Measurements from ENCODE around the gene NDOR1.

Gene NDOR1

DNA sequence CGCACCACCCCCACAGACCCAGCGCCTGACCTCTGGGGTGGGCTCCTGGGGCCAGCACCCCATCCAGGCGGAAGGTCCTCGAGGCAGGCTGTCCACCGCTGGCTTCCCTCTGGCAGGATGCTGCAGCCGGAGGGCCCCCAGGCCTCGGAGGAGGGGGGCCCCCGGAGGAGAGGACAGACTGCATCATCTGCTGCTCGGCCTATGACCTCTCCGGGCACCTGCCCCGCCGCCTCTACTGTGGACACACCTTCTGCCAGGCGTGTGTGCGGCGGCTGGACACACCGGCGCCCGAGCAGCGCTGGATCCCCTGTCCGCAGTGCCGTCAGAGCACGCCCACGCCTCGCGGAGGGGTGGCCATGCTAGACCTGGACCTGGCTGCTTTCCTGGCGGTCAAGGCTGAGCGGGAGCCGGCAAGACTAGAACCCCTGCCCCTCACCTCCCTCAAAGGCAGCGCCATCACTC is 23.0 kb downstream of the NDOR1 start:
- 91 to 94% methylated on average over 29 of the region's 29 CpGs for WGBS, 2 experiments
- Histone ChIP-seq H3K27me3 (ENCODE audit: control insufficient read depth, insufficient read depth, low read length, poor library complexity, severe bottlenecking) (no peaks in the 10 kb centered on the region), H3K4me3 (ENCODE audit: insufficient read depth, low read depth, low read length) (no peak overlapping the region), H3K36me3 (ENCODE audit: control insufficient read depth, insufficient read depth, low read length) (no peaks in the 10 kb centered on the region), H3K27ac (ENCODE audit: insufficient read depth, low read depth, low read length, poor library complexity, severe bottlenecking) (no peak overlapping the region), H3K4me1 (ENCODE audit: control insufficient read depth, insufficient read depth, low read length) (no peaks in the 10 kb centered on the region), H3K9me3 (ENCODE audit: control insufficient read depth, low read length) (no peaks in the 10 kb centered on the region)

DNA sequence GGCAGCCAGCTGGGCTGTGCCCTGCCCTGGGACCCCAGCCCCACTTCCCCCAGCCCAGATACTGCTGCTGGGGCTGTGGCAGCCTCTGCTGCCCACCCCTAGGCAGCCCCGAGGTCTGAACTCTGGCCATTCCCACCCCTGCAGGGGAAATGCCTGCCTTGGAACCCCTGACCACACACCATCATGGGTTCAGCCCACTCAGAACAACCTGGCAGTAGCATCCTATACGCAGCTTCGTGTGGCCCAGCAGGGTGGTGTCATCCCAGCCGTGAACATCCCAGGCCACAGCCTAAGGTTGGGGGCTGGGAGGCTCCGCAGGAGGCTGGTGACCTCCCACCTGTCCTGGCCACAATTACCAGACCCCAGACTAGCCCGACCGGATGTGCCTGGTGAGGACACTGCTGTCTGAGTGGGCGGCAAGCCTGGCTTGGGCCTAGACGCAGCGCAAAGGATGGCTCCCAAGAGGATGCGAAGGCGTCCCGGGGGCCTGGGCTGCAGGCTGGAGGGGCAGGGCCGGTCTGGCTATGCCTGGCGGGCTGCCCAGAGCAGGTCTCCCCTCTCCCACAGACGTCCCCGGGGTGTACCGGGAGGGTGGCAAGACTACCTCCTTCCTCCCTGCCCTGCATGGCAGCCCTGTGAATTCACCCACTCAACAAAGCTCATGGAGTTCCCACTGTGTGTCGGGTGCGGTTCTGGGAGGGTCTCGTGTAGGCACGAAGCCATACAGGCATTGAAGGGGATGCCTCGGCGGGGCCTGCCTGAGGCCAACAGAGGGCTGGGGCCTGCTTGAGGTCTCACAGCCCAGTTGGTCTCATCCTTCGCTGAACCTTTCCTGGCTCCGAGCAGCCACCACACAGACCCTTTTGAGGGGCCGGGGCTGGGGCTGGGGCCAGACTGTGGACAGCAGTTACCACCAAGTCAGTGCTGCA is 23.7 kb downstream of the NDOR1 start:
- Histone ChIP-seq H3K27me3 (ENCODE audit: control insufficient read depth, insufficient read depth, low read length, poor library complexity, severe bottlenecking) (no peaks in the 10 kb centered on the region), H3K4me1 (ENCODE audit: control insufficient read depth, insufficient read depth, low read length) (no peaks in the 10 kb centered on the region), H3K36me3 (ENCODE audit: control insufficient read depth, insufficient read depth, low read length) (no peaks in the 10 kb centered on the region), H3K27ac (ENCODE audit: insufficient read depth, low read depth, low read length, poor library complexity, severe bottlenecking) (no peak overlapping the region), H3K4me3 (ENCODE audit: insufficient read depth, low read depth, low read length) (no peak overlapping the region), H3K9me3 (ENCODE audit: control insufficient read depth, low read length) (no peaks in the 10 kb centered on the region)
- 90% methylated on average over 27 of the region's 27 CpGs for WGBS, 2 experiments

DNA sequence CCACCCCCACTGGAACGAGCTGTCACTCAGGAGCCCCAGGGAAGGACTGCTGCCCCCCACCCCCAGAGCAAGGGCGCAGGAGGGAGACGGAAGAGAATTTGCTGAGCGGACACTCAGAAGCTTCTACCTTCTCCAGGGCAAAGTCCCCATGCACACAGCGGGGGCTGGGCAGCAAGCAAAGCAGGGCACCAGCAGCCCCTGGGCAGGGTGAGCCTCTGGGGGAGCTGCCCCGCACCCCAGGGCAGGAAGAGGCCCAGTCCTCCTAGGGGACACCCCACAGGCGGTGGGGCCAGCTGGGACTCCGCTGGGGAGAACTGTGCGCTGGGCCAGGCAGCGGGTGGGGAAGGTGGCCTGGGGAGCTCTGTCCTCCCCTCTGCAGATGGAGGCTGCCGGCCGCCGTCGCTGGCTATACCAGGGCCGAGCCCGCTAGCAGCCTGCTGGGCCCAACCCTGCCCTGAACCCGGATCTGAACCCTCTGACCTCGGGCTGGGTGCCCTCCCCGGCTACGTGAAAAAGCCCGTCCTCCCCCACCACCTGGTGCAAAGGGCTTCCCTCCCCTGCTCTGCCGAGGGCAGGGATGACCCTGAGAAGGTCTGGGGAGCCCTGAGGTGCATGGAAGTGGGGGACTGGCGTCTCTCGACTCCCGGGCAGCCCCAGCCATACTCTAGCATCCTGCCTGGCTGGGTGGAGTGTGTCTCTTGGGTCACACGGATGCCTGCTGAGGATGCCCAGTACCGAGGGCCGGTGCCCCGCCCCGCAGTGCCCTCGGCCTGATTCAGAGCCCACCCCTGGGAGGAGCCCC is 24.6 kb downstream of the NDOR1 start:
- WGBS, 2 experiments = 84 to 85% methylated on average over 31 of the region's 31 CpGs
- Histone ChIP-seq H3K4me1 (ENCODE audit: control insufficient read depth, insufficient read depth, low read length) (no peaks in the 10 kb centered on the region), H3K27ac (ENCODE audit: insufficient read depth, low read depth, low read length, poor library complexity, severe bottlenecking) (no peak overlapping the region), H3K9me3 (ENCODE audit: control insufficient read depth, low read length) (no peaks in the 10 kb centered on the region), H3K27me3 (ENCODE audit: control insufficient read depth, insufficient read depth, low read length, poor library complexity, severe bottlenecking) (no peaks in the 10 kb centered on the region), H3K36me3 (ENCODE audit: control insufficient read depth, insufficient read depth, low read length) (no peaks in the 10 kb centered on the region), H3K4me3 (ENCODE audit: insufficient read depth, low read depth, low read length) (no peak overlapping the region)

DNA sequence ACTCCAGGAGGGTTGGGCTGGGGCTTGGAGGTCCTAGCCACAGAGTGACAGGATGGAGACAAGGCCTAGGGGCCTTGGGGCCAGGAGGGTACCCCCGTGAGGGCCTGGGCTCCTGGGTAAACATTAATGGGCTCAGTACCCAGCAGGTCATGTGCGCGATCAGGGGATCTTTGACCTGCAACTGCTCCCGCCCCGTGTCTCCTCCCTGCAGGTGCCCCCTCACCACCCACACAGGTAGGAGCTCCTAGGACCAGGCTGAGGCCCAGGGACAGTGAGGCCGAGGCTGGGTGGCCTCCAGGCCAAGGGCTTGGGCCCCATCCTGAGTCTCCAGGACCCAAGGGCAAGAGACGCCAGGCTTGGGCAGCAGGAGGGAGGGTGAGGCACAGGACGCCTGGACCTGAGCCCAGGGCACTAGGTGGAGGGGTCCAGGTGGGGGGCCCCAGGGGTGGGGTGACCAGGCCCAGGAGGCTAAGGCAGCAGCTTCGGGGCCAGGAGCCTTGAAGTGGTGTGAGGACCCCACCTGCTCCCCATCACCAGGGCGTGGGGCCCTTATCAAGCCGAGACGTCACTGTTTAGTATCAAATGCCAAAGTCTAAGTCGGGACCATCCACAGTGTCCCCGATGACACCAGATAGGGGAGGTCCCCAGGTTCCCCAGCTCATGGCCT is 25.3 kb downstream of the NDOR1 start, which contains the start of gene SLC34A3:
Gene SLC34A3, plus strand, starts transcription at position 197 of the 667 bp plus-strand sequence. CDS start 802 bp downstream, outside the sequence.
- WGBS, 2 experiments = 86 to 89% methylated on average over 14 of the region's 14 CpGs
- Histone ChIP-seq H3K4me1 (ENCODE audit: control insufficient read depth, insufficient read depth, low read length) (no peaks in the 10 kb centered on the region), H3K27me3 (ENCODE audit: control insufficient read depth, insufficient read depth, low read length, poor library complexity, severe bottlenecking) (no peaks in the 10 kb centered on the region), H3K36me3 (ENCODE audit: control insufficient read depth, insufficient read depth, low read length) (no peaks in the 10 kb centered on the region), H3K9me3 (ENCODE audit: control insufficient read depth, low read length) (no peaks in the 10 kb centered on the region), H3K4me3 (ENCODE audit: insufficient read depth, low read depth, low read length) (no peak within 1 kb of the TSS), H3K27ac (ENCODE audit: insufficient read depth, low read depth, low read length, poor library complexity, severe bottlenecking) (no peak within 1 kb of the TSS)

DNA sequence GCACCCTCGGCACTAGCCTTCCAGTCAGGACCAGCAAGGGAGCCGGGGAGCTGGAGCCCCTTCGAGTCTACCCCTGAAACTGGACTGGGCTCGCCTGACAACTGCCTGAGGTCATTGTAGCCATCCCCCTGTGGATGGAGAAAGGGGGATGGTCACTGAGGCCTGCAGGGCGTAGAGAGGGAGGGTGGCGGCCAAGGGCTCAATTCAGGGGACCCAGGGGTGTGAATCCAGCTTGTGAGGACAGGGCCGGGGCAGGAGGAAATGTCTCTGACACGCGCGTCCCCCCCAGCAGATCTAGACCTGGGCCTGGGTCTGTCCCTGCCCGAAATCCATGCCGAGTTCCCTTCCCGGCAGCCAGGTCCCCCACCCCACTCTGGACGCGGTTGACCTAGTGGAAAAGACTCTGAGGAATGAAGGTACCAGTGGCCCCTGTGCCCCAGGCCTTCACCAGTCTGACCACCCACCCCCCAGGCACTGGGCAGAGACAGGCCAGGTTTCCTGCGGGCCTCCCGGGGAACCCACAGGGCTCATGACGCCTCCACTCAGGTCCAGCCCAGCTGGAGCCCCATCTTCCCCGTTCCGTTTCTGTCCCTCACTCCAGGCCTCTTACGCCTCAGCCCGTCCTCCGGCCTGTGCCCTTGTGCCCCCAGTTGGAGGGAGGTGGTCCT is 26.0 kb downstream of the NDOR1 start:
- Histone ChIP-seq H3K27me3 (ENCODE audit: control insufficient read depth, insufficient read depth, low read length, poor library complexity, severe bottlenecking) (no peaks in the 10 kb centered on the region), H3K36me3 (ENCODE audit: control insufficient read depth, insufficient read depth, low read length) (no peaks in the 10 kb centered on the region), H3K9me3 (ENCODE audit: control insufficient read depth, low read length) (no peaks in the 10 kb centered on the region), H3K4me3 (ENCODE audit: insufficient read depth, low read depth, low read length) (no peak overlapping the region), H3K27ac (ENCODE audit: insufficient read depth, low read depth, low read length, poor library complexity, severe bottlenecking) (no peak overlapping the region), H3K4me1 (ENCODE audit: control insufficient read depth, insufficient read depth, low read length) (peaks cover 4% of the 10 kb centered on the region)
- 91 to 92% methylated on average over 23 of the region's 23 CpGs for WGBS, 2 experiments

DNA sequence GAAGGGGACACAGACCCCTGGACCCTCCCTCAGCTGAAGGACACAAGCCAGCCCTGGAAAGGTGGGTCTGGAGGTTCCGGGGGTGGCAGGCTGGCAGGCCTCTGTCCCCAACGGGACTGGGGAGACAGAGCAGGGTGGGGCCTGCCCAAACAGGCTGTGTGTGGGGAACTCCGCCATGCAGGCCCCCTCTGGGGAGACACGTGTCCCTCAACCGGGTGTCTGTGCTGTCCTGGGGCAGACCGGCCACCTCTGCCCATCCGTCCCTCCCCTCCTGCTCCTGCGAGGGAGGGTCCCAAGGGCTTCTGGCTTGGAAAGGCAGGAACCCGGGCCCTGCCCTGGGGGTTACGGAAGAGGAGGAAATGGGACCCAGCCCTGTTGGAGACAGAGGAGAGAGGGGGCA is 26.6 kb downstream of the NDOR1 start:
- H3K4me1 ChIP-seq (ENCODE audit: control insufficient read depth, insufficient read depth, low read length) = peaks cover 10% of the 10 kb centered on the region
- no peaks in the 10 kb centered on the region for H3K9me3 ChIP-seq (ENCODE audit: control insufficient read depth, low read length)
- H3K27me3 ChIP-seq (ENCODE audit: control insufficient read depth, insufficient read depth, low read length, poor library complexity, severe bottlenecking) = no peaks in the 10 kb centered on the region
- H3K27ac ChIP-seq (ENCODE audit: insufficient read depth, low read depth, low read length, poor library complexity, severe bottlenecking) = no peak overlapping the region
- no peak overlapping the region for H3K4me3 ChIP-seq (ENCODE audit: insufficient read depth, low read depth, low read length)
- no peaks in the 10 kb centered on the region for H3K36me3 ChIP-seq (ENCODE audit: control insufficient read depth, insufficient read depth, low read length)
- 90 to 91% methylated on average over 10 of the region's 10 CpGs for WGBS, 2 experiments

DNA sequence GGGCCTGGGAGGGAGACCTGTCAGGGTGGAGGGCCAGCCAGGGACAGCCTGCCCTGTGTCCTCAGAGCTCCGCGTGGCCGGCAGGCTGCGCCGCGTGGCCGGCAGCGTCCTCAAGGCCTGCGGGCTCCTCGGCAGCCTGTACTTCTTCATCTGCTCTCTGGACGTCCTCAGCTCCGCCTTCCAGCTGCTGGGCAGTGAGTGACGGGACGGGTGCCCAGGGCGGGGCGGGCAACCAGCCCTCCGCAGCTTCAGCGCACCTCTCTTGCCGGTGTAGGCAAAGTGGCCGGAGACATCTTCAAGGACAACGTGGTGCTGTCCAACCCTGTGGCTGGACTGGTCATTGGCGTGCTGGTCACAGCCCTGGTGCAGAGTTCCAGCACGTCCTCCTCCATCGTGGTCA is 27.0 kb downstream of the NDOR1 start:
- Histone ChIP-seq H3K4me3 (ENCODE audit: insufficient read depth, low read depth, low read length) (no peak overlapping the region), H3K27me3 (ENCODE audit: control insufficient read depth, insufficient read depth, low read length, poor library complexity, severe bottlenecking) (no peaks in the 10 kb centered on the region), H3K36me3 (ENCODE audit: control insufficient read depth, insufficient read depth, low read length) (no peaks in the 10 kb centered on the region), H3K9me3 (ENCODE audit: control insufficient read depth, low read length) (no peaks in the 10 kb centered on the region), H3K4me1 (ENCODE audit: control insufficient read depth, insufficient read depth, low read length) (peaks cover 14% of the 10 kb centered on the region), H3K27ac (ENCODE audit: insufficient read depth, low read depth, low read length, poor library complexity, severe bottlenecking) (no peak overlapping the region)
- WGBS, 2 experiments = 91 to 92% methylated on average over 24 of the region's 24 CpGs

DNA sequence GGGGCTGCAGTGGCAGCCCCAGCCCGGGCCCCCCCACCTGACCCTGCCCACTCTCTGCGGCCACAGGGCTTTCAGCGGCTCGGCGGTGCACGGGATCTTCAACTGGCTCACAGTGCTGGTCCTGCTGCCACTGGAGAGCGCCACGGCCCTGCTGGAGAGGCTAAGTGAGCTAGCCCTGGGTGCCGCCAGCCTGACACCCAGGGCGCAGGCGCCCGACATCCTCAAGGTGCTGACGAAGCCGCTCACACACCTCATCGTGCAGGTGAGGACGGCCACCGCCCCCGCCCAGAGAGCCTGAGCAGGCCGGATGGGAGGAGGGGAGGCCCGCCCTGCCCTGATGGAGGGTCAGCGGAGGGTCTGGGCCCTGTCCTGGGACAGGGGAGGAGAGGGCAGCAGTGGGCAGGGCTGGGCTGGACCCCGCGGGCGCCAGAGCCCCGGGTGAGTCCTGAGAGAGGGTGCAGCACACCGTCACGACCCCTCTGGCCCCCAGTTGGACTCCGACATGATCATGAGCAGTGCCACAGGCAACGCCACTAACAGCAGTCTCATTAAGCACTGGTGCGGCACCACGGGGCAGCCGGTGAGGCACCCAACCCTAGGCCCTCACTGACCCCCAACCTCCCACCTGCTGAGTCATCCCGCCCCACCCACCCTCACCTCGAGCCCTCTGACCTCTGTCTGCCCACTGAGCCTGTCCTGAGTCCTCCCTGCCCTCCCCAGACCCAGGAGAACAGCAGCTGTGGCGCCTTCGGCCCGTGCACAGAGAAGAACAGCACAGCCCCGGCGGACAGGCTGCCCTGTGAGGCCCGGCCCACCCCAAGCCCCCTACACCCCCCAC is 27.9 kb downstream of the NDOR1 start:
- Histone ChIP-seq H3K4me1 (ENCODE audit: control insufficient read depth, insufficient read depth, low read length) (peaks cover 21% of the 10 kb centered on the region), H3K36me3 (ENCODE audit: control insufficient read depth, insufficient read depth, low read length) (no peaks in the 10 kb centered on the region), H3K27ac (ENCODE audit: insufficient read depth, low read depth, low read length, poor library complexity, severe bottlenecking) (no peak overlapping the region), H3K9me3 (ENCODE audit: control insufficient read depth, low read length) (no peaks in the 10 kb centered on the region), H3K4me3 (ENCODE audit: insufficient read depth, low read depth, low read length) (no peak overlapping the region), H3K27me3 (ENCODE audit: control insufficient read depth, insufficient read depth, low read length, poor library complexity, severe bottlenecking) (no peaks in the 10 kb centered on the region)
- WGBS, 2 experiments = 87 to 88% methylated on average over 37 to 39 of the region's 40 CpGs

DNA sequence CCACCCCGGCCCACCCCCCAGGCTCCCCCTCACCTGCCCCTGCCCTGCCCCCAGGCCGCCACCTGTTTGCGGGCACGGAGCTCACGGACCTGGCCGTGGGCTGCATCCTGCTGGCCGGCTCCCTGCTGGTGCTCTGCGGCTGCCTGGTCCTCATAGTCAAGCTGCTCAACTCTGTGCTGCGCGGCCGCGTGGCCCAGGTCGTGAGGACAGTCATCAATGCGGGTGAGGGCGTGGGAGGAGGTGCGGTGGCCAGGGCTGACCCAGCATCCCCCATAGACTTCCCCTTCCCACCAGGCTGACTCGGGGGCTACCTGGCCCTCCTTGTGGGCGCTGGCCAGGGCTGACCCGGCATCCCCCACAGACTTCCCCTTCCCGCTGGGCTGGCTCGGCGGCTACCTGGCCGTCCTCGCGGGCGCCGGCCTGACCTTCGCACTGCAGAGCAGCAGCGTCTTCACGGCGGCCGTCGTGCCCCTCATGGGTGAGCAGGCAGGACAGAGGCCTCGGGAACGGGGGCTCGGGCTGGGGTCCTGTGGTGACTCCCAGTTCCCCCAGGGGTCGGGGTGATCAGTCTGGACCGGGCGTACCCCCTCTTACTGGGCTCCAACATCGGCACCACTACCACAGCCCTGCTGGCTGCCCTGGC is 28.7 kb downstream of the NDOR1 start:
- no peaks in the 10 kb centered on the region for H3K27me3 ChIP-seq (ENCODE audit: control insufficient read depth, insufficient read depth, low read length, poor library complexity, severe bottlenecking)
- no peak overlapping the region for H3K27ac ChIP-seq (ENCODE audit: insufficient read depth, low read depth, low read length, poor library complexity, severe bottlenecking)
- H3K4me1 ChIP-seq (ENCODE audit: control insufficient read depth, insufficient read depth, low read length) = peaks cover 27% of the 10 kb centered on the region
- 89% methylated on average over 40 of the region's 40 CpGs for WGBS, 2 experiments
- H3K36me3 ChIP-seq (ENCODE audit: control insufficient read depth, insufficient read depth, low read length) = no peaks in the 10 kb centered on the region
- H3K4me3 ChIP-seq (ENCODE audit: insufficient read depth, low read depth, low read length) = no peak overlapping the region
- no peaks in the 10 kb centered on the region for H3K9me3 ChIP-seq (ENCODE audit: control insufficient read depth, low read length)
